SK-N-MC (cell line): Measurements from ENCODE around the gene PDPR.
"Not testable (repeated sequence)": the region's sequence is repeated elsewhere in the genome, so short reads cannot be mapped to it uniquely, and the experiment has no call there.

ENCODE experiments used
- DNase-seq: peaks from one replicate; pipeline ENCODE4 v3.0.0-alpha.2; 2011; ENCODE audit warnings: low read depth, low spot score
- H3K27ac ChIP-seq: fragments of 200-600 bp; sonication (generic); 2 replicates; pipeline ENCODE4 v1.5.1; 2016; ENCODE audit warnings: mixed run types
- H3K36me3 ChIP-seq: fragments of 200-600 bp; sonication (generic); 2 replicates; pipeline ENCODE4 v1.6.1; 2017; ENCODE audit warnings: antibody characterized with exemption, low read length, mixed read lengths; ENCODE audit not compliant: insufficient read depth
- H3K4me3 ChIP-seq: fragments of 200-600 bp; sonication (generic); 2 replicates; pipeline ENCODE4 v1.5.1; 2016
- H3K9ac ChIP-seq: fragments of 200-600 bp; sonication (generic); 2 replicates; pipeline ENCODE4 v1.8.0; 2017; ENCODE audit warnings: mixed run types, mixed read lengths; ENCODE audit not compliant: insufficient read length
- H3K9me3 ChIP-seq: fragments of 200-600 bp; sonication (generic); 2 replicates; pipeline ENCODE4 v1.6.1; 2017; ENCODE audit warnings: low read depth, mild to moderate bottlenecking, antibody characterized with exemption, low read length, moderate library complexity, mixed read lengths

Gene PDPR

GRCh38 chr16:70112162-70112561 lies 2.0 kb upstream of the PDPR start:
- not testable (repeated sequence) for DNase-seq, H3K36me3 ChIP-seq, H3K9ac ChIP-seq

GRCh38 chr16:70113599-70113981 lies 542 bp upstream of the PDPR start:
- H3K27ac ChIP-seq, H3K9me3 ChIP-seq, H3K36me3 ChIP-seq, DNase-seq, H3K9ac ChIP-seq: not testable (repeated sequence)
- H3K4me3 ChIP-seq = peak overlapping the region; percentile 54; the same call in 1 of the 2 replicates

More at GRCh38 chr16:70112162-70112561, 2.0 kb upstream of the PDPR start:
- not testable (repeated sequence) for H3K9me3 ChIP-seq, H3K4me3 ChIP-seq, H3K27ac ChIP-seq

- H3K4me3 ChIP-seq, H3K9me3 ChIP-seq, H3K9ac ChIP-seq, H3K27ac ChIP-seq, DNase-seq, H3K36me3 ChIP-seq: not testable (repeated sequence)
Observed at GRCh38 chr16:70118354-70118753, 4.2 kb downstream of the PDPR start.

- not testable (repeated sequence) for H3K9ac ChIP-seq, H3K27ac ChIP-seq, DNase-seq, H3K36me3 ChIP-seq, H3K9me3 ChIP-seq, H3K4me3 ChIP-seq
Observed at GRCh38 chr16:70118776-70119175, 4.6 kb downstream of the PDPR start.

GRCh38 chr16:70120398-70120797 lies 6.3 kb downstream of the PDPR start:
- not testable (repeated sequence) for H3K36me3 ChIP-seq, H3K4me3 ChIP-seq, H3K9ac ChIP-seq, H3K27ac ChIP-seq, DNase-seq, H3K9me3 ChIP-seq

- not testable (repeated sequence) for H3K27ac ChIP-seq, H3K9me3 ChIP-seq, DNase-seq, H3K9ac ChIP-seq, H3K36me3 ChIP-seq, H3K4me3 ChIP-seq
Observed at GRCh38 chr16:70123822-70124221, 9.7 kb downstream of the PDPR start.

GRCh38 chr16:70126226-70126625 lies 12.1 kb downstream of the PDPR start:
- H3K36me3 ChIP-seq, H3K9ac ChIP-seq, DNase-seq, H3K9me3 ChIP-seq, H3K4me3 ChIP-seq, H3K27ac ChIP-seq: not testable (repeated sequence)

- H3K27ac ChIP-seq, H3K4me3 ChIP-seq, H3K36me3 ChIP-seq, DNase-seq, H3K9ac ChIP-seq, H3K9me3 ChIP-seq: not testable (repeated sequence)
Observed at GRCh38 chr16:70127706-70128105, 13.6 kb downstream of the PDPR start.

GRCh38 chr16:70128844-70129243 lies 14.7 kb downstream of the PDPR start:
- not testable (repeated sequence) for H3K9ac ChIP-seq, DNase-seq, H3K27ac ChIP-seq, H3K9me3 ChIP-seq, H3K36me3 ChIP-seq, H3K4me3 ChIP-seq

- not testable (repeated sequence) for H3K36me3 ChIP-seq, H3K27ac ChIP-seq, H3K9me3 ChIP-seq, H3K4me3 ChIP-seq, DNase-seq, H3K9ac ChIP-seq
Observed at GRCh38 chr16:70135796-70136195, 21.7 kb downstream of the PDPR start.

- not testable (repeated sequence) for H3K9ac ChIP-seq, H3K36me3 ChIP-seq, H3K27ac ChIP-seq, H3K4me3 ChIP-seq, H3K9me3 ChIP-seq, DNase-seq
Observed at GRCh38 chr16:70136595-70136994, 22.5 kb downstream of the PDPR start.

- not testable (repeated sequence) for H3K4me3 ChIP-seq, DNase-seq, H3K27ac ChIP-seq, H3K36me3 ChIP-seq, H3K9me3 ChIP-seq, H3K9ac ChIP-seq
Observed at GRCh38 chr16:70142739-70143138, 28.6 kb downstream of the PDPR start.

- not testable (repeated sequence) for H3K36me3 ChIP-seq, DNase-seq, H3K9ac ChIP-seq, H3K4me3 ChIP-seq, H3K27ac ChIP-seq, H3K9me3 ChIP-seq
Observed at GRCh38 chr16:70143231-70143895, 29.2 kb downstream of the PDPR start.

GRCh38 chr16:70147853-70148252 lies 33.7 kb downstream of the PDPR start:
- not testable (repeated sequence) for H3K36me3 ChIP-seq, H3K4me3 ChIP-seq

GRCh38 chr16:70148453-70148852 lies 34.3 kb downstream of the PDPR start:
- H3K4me3 ChIP-seq, H3K27ac ChIP-seq, H3K9me3 ChIP-seq, H3K9ac ChIP-seq, H3K36me3 ChIP-seq, DNase-seq: not testable (repeated sequence)

More at GRCh38 chr16:70147853-70148252, 33.7 kb downstream of the PDPR start:
- DNase-seq, H3K27ac ChIP-seq, H3K9ac ChIP-seq, H3K9me3 ChIP-seq: not testable (repeated sequence)
